Neural cell (in vitro differentiated cells): Measurements from ENCODE around the gene OTUD3. TPM values are rescaled to one million over a fixed set of nuclear protein-coding genes. Genes with fewer than 3 reads are reported as not detected.

ENCODE experiments used
- H2AFZ ChIP-seq: fragments of 200-600, 300-800 bp; sonication (generic), shearing (Covaris generic); 2 replicates; pipeline ENCODE4 v1.6.0; 2014; ENCODE audit warnings: low read depth, mild to moderate bottlenecking, antibody characterized with exemption, low read length, moderate library complexity
- H3F3A ChIP-seq: fragments of 200-600 bp; shearing (Covaris generic); 2 replicates; pipeline ENCODE4 v1.6.1; 2016; ENCODE audit warnings: mild to moderate bottlenecking, moderate library complexity, mixed read lengths, antibody characterized with exemption, low read length; ENCODE audit not compliant: insufficient read depth, poor library complexity, severe bottlenecking
- H3K27ac ChIP-seq: fragments of 200-600, 300-800 bp; sonication (generic), shearing (Covaris generic); 2 replicates; pipeline ENCODE4 v1.5.1; 2014; ENCODE audit warnings: mild to moderate bottlenecking, low read length, moderate library complexity
- H3K27me3 ChIP-seq: fragments of 300-800, 200-600 bp; sonication (generic), shearing (Covaris generic); 2 replicates; pipeline ENCODE4 v1.6.0; 2014; ENCODE audit warnings: mild to moderate bottlenecking, low read depth, low read length, moderate library complexity; ENCODE audit not compliant: insufficient read depth
- H3K36me3 ChIP-seq: fragments of 300-800, 200-600 bp; sonication (generic), shearing (Covaris generic); 2 replicates; pipeline ENCODE4 v1.5.1; 2014; ENCODE audit warnings: mild to moderate bottlenecking, antibody characterized with exemption, low read length, moderate library complexity; ENCODE audit not compliant: insufficient read depth
- H3K4me2 ChIP-seq: fragments of 300-800, 200-600 bp; sonication (generic), shearing (Covaris generic); 2 replicates; pipeline ENCODE4 v1.6.0; 2014; ENCODE audit warnings: mild to moderate bottlenecking, low read length
- H3K4me3 ChIP-seq: fragments of 300-800, 200-600 bp; sonication (generic), shearing (Covaris generic); 2 replicates; pipeline ENCODE4 v1.5.1; 2014; ENCODE audit warnings: mild to moderate bottlenecking, low read length, moderate library complexity
- H3K79me2 ChIP-seq: fragments of 200-600 bp; shearing (Covaris generic); replicated peaks from 2 replicates; pipeline ENCODE4 v1.6.0; 2014; ENCODE audit warnings: mild to moderate bottlenecking, low read length, moderate library complexity; ENCODE audit not compliant: insufficient read depth
- H3K9ac ChIP-seq: fragments of 300-800, 200-600 bp; sonication (generic), shearing (Covaris generic); 2 replicates; pipeline ENCODE4 v1.6.1; 2016; ENCODE audit warnings: mild to moderate bottlenecking, low read length, mixed read lengths
- H3K9me2 ChIP-seq: fragments of 200-600 bp; shearing (Covaris generic); 2 replicates; pipeline ENCODE4 v1.6.1; 2016; ENCODE audit warnings: mild to moderate bottlenecking, low read length, mixed read lengths; ENCODE audit not compliant: insufficient read depth
- H3K9me3 ChIP-seq: fragments of 200-600, 300-800 bp; sonication (generic), shearing (Covaris generic); 2 replicates; pipeline ENCODE4 v1.6.1; 2016; ENCODE audit warnings: mild to moderate bottlenecking, mixed run types, low read length, moderate library complexity, mixed read lengths
- H4K20me1 ChIP-seq: fragments of 200-600 bp; shearing (Covaris generic); 2 replicates; pipeline ENCODE4 v1.6.1; 2016; ENCODE audit warnings: mild to moderate bottlenecking, mixed run types; ENCODE audit not compliant: insufficient read depth
- CTCF ChIP-seq: fragments of 450-650 bp; IDR thresholded peaks from 2 replicates; pipeline ENCODE4 v1.5.1; 2014; ENCODE audit warnings: antibody characterized with exemption, mild to moderate bottlenecking, moderate library complexity; ENCODE audit not compliant: poor library complexity, severe bottlenecking
- EP300 ChIP-seq: fragments of 450-650 bp; conservative IDR thresholded peaks from 2 replicates; pipeline ENCODE4 v1.6.1; 2014; ENCODE audit warnings: antibody characterized with exemption, mild to moderate bottlenecking, moderate library complexity; ENCODE audit not compliant: poor library complexity, severe bottlenecking
- EZH2 ChIP-seq: fragments of 200-600, 300-800 bp; shearing (Covaris generic), sonication (generic); IDR thresholded peaks from 2 replicates; pipeline ENCODE4 v1.6.1; 2014; ENCODE audit warnings: antibody characterized with exemption, low read length, borderline replicate concordance, mild to moderate bottlenecking; ENCODE audit not compliant: insufficient read depth, poor library complexity, severe bottlenecking
- MXI1 ChIP-seq: fragments of 450-650 bp; conservative IDR thresholded peaks from 2 replicates; pipeline ENCODE4 v1.6.1; 2014; ENCODE audit warnings: antibody characterized with exemption, mild to moderate bottlenecking; ENCODE audit not compliant: poor library complexity, severe bottlenecking
- POLR2AphosphoS5 ChIP-seq: IDR thresholded peaks from 2 replicates; pipeline ENCODE4 v1.6.1; 2012
- RAD21 ChIP-seq: fragments of 450-650 bp; conservative IDR thresholded peaks from 2 replicates; pipeline ENCODE4 v1.6.1; 2014; ENCODE audit warnings: antibody characterized with exemption, mild to moderate bottlenecking, moderate library complexity
- REST ChIP-seq: IDR thresholded peaks from 2 replicates; pipeline ENCODE4 v1.6.1; 2012; ENCODE audit warnings: borderline replicate concordance
- SMC3 ChIP-seq: fragments of 450-650 bp; conservative IDR thresholded peaks from 2 replicates; pipeline ENCODE4 v1.6.1; 2014; ENCODE audit warnings: antibody characterized with exemption, mild to moderate bottlenecking, moderate library complexity; ENCODE audit not compliant: poor library complexity
- TAF1 ChIP-seq: IDR thresholded peaks from 2 replicates; pipeline ENCODE4 v1.6.1; 2012; ENCODE audit warnings: low read depth
- polyA plus RNA-seq: library from polyadenylated mRNA; depleted of rRNA; stranded (reverse); fragments of >200 nt; gene quantifications from 2 replicates; pipeline ENCODE4 v1.2.3, GENCODE V29; 2014

OTUD3 gene
- polyA plus RNA-seq, 1 donor from 2014 or later = 24.0 TPM

- H2AFZ ChIP-seq = no peak overlapping the region
- no peak overlapping the region for H3K9ac ChIP-seq
- no peaks in the 10 kb centered on the region for H3K9me3 ChIP-seq
- H3K36me3 ChIP-seq = no peaks in the 10 kb centered on the region
- no peaks in the 10 kb centered on the region for H4K20me1 ChIP-seq
- TF ChIP-seq SMC3 (no peak), POLR2AphosphoS5 (no peak), CTCF (no peak), MXI1 (no peak), EP300 (no peak), TAF1 (no peak), RAD21 (no peak), REST (no peak), EZH2 (no peak)
- H3K79me2 ChIP-seq = no peaks in the 10 kb centered on the region
- no peak overlapping the region for H3K27ac ChIP-seq
- no peaks in the 10 kb centered on the region for H3K9me2 ChIP-seq
- no peaks in the 10 kb centered on the region for H3F3A ChIP-seq
- H3K27me3 ChIP-seq = no peaks in the 10 kb centered on the region
- H3K4me3 ChIP-seq = no peak overlapping the region
- no peak overlapping the region for H3K4me2 ChIP-seq
Measured at GRCh38 chr1:19864570-19865160, 17.5 kb upstream of the OTUD3 start.

- Histone ChIP-seq H3K4me3 (no peak overlapping the region), H3K36me3 (no peaks in the 10 kb centered on the region), H3K4me2 (no peak overlapping the region), H4K20me1 (no peaks in the 10 kb centered on the region), H3K27me3 (no peaks in the 10 kb centered on the region), H3K27ac (no peak overlapping the region), H3K9ac (no peak overlapping the region), H3K9me2 (no peaks in the 10 kb centered on the region), H3K79me2 (no peaks in the 10 kb centered on the region), H2AFZ (no peak overlapping the region), H3K9me3 (no peaks in the 10 kb centered on the region), H3F3A (no peaks in the 10 kb centered on the region)
- TF ChIP-seq RAD21 (no peak), EP300 (no peak), POLR2AphosphoS5 (no peak), MXI1 (no peak), SMC3 (no peak), TAF1 (no peak), EZH2 (no peak), REST (no peak), CTCF (no peak)
Measured at GRCh38 chr1:19866029-19866428, 16.2 kb upstream of the OTUD3 start.
